Esophagus muscularis mucosa (tissue), 3 donors: ENCODE measurements around the gene LTBP1.

ENCODE experiments used
- CTCF ChIP-seq, 3 experiments: fragments of 200-600 bp in 2 of 3; fragments of 450-650 bp in 1 of 3; sonication (generic) in 2 of 3; IDR thresholded peaks; one replicate each; pipeline ENCODE4 v1.5.1; 2017 to 2019; ENCODE audit warnings: antibody characterized with exemption in 3 of 3, mild to moderate bottlenecking in 2 of 3, moderate library complexity in 1 of 3
- POLR2A ChIP-seq: fragments of 450-650 bp; IDR thresholded peaks from one replicate; pipeline ENCODE4 v1.6.1; 2017; ENCODE audit warnings: antibody characterized with exemption, moderate library complexity, mild to moderate bottlenecking, low read depth

- TF ChIP-seq POLR2A (no peak), CTCF (IDR thresholded peaks at IDR 0.05) (no peak)
Measured at GRCh38 chr2:33205693-33206434, 259.1 kb downstream of the LTBP1 start.
